Measurements from ENCODE around the gene GRAMD1B. TPM values are rescaled to one million over a fixed set of nuclear protein-coding genes. Genes with fewer than 3 reads are reported as not detected.

The GRAMD1B gene
- total RNA-seq, 1 donor from 2014 or later: 40.7 TPM

DNA sequence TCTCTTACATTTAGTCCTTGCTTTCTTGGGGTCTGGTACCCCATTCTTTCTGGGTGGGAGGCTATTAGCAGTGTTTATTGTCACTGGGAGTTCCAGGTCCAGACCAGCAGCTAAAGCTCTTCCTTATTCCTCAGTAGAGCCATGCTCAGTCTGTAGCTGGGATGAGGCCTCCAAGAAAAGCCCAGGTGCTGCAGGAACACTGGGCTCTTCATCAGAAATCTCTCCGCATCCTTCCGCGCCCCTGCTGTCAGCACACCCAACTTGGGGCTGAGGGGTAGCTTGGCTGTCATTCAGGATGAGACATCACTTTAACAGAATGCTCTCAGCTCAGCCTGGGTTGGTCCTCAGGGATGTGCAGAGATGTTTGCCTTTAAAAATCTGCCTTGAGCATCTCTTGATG lies 97.5 kb downstream of the GRAMD1B start:
- intact Hi-C loops (cut with micrococcal nuclease): no loop called here

DNA sequence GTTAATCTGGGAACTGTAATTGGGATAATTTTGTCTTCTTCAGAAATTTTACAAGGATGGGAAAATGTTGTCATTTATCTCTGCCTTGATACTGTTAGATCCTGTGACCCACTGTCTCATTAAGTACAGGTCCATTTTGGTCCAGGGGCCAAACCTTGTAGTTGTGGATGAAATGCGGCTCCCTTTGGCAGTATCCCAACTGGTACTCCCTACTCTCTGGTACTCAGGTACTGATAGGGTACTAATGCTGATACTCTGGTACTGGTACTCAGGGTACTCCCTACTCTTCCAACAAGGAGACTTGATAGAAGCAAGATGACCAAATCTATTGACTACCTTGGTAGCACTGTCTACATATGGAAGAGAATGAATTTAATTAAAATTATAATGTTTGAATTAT lies 97.9 kb downstream of the GRAMD1B start:
- intact Hi-C loops (cut with micrococcal nuclease): no loop called here

DNA sequence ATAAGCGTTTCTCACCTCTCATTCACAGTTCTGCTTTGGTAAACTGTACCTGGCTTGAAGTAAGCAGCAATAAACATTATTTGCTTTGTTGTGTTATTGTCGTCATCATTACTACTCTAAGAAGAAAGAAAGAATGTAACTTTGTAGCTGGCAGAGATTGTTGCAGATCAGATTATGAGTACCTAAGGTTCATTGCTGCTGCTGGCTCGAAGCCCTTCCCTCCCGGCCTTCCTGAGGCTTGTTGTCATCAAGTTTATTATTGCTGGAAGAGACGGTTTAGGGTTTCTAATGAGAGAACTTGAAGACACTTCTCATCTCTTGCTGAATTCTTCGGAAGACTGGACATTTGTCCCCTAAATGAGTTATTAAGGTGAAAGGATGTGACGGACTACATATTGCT lies 101.3 kb downstream of the GRAMD1B start:
- intact Hi-C loops (cut with micrococcal nuclease): no loop called here

DNA sequence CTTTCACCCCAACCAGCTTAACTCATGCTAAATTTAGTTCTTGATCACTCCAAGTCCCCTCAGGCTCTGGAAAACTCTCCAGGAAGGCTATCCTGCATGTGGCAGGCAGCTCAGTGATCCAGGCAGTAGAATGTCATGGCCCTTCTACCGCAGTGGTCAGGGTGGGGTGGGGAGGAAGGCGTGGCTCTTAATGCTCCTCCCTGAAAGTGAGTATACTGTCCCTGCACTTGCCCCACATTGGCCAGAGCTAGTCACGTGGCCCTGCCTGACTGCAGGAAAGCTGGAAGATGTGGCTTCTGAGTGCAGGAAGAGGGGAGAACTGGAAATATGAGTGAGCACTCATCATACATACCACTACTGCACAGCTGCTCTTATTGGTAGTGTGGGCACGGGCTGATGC lies 102.1 kb downstream of the GRAMD1B start:
- intact Hi-C loops (cut with micrococcal nuclease): no loop called here

- intact Hi-C loops (cut with micrococcal nuclease): no loop called here
These were observed 105.3 kb downstream of the GRAMD1B start for GRCh38 chr11:123535401-123535800.

DNA sequence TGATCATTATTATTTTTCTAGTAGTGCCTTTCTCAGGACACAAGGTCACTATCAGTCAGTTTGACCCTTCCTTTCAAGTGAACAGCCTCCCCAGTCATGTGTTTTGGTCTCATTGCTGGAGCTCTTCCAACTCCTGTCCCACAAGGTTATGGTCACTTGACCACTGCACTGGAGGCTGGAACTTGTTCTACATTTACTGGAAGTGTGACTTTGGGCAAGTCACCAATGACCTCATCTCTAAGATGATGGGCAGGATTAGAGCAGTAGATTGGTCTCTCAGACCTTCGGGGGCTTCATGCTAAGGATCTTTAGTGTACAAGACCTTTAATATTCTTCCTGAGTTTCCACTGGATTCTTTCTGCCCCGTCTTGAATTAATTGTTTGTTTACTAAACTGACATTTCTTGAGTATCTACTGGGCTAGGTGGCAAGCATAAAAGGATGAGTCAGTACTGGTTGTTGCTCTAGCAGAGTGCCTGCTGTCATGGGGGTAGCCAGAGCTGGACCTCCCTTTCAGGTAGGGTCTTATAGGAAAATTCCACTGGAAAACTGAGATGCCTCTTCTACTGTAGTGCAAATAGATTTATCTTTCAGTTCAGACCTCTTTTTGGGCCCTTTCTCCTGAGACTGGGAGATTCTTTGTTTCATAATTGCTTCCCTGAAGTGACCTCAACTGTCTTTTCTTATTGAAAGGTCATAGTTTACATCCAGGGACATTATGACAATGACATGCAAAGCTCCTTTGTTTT lies 106.8 kb downstream of the GRAMD1B start:
- intact Hi-C loops (cut with micrococcal nuclease): no loop called here

DNA sequence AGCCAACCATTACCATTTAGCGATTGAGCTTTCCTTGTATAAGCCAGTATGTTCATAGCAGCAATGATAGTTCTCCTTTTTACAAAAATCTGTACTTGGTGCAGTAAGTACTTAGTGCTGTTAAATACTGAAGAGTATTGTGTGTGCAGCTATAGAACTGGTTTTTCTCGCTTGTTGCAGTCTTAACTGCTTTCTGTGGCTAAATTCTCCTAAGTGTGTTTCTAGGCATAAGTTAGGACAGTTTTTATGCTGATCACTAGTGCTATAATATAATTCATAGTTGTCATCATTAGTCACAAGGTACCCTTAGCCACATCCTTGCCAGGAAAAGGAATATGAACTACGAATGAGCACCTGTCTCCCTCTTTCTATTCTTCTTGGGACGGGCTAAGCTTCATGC lies 107.7 kb downstream of the GRAMD1B start:
- intact Hi-C loops (cut with micrococcal nuclease): no loop called here

GRCh38 chr11:123543797-123544196 lies 113.7 kb downstream of the GRAMD1B start:
- intact Hi-C loops (cut with micrococcal nuclease): no loop called here

DNA sequence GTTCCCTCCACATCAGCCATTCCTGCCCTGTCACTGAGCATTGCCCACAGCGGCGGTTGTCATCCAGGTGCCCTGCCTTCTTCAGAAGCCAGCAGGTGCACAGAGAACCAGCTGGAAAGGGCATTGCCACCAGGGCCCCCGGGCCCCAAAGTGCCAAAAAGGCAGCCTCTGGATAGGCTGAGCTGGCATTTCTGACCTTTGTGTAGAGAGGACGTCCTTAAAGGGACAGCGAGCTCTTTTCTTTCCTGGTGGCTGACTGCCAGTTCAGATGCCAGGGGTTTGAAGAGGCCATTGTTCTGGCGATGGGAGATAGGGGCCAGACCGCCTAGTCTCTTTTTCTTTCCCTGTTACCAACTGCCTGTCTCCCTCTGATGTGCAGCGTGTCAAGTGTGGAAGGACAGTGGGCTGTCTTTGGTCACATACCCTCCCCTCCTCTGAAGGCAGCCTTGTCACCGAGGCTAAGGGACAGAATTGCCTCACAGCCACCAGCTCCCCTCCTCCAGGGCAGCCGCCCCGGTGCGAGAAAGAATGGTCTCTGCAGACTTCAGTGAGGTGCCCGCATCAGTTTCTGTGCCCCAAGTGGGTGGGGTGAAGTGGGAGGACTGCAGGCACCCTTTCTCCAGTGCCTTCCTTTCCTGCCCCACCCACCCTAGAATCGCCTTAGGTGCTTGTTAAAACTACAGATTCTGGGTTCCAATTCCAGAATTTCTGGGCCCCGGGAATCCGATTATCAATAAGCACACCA lies 114.7 kb downstream of the GRAMD1B start:
- intact Hi-C loops (cut with micrococcal nuclease): no loop called here

- intact Hi-C loops (cut with micrococcal nuclease): no loop called here
These were observed 115.7 kb downstream of the GRAMD1B start for GRCh38 chr11:123545726-123546270.

DNA sequence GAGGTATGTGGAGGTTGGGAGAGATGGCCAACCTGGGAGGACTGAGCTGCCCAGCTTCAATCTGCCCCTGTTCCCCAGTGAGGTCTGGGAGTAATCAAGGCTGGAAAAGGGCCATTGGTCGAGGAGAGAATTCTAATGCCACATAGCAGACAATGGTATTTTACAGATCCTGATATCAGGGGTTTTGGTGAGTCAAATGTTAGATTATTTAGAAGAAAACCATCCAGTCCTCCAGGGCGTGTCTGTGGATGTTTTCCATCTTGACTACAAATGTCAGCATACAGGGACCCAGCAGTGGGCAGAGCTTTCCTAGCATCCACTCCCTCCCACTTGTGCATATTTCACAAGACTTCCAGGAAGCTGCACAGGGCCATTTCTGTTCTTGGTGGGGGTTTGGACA lies 116.4 kb downstream of the GRAMD1B start:
- intact Hi-C loops (cut with micrococcal nuclease): no loop called here

- intact Hi-C loops (cut with micrococcal nuclease): no loop called here
These were observed 117.1 kb downstream of the GRAMD1B start for GRCh38 chr11:123547180-123547579.

DNA sequence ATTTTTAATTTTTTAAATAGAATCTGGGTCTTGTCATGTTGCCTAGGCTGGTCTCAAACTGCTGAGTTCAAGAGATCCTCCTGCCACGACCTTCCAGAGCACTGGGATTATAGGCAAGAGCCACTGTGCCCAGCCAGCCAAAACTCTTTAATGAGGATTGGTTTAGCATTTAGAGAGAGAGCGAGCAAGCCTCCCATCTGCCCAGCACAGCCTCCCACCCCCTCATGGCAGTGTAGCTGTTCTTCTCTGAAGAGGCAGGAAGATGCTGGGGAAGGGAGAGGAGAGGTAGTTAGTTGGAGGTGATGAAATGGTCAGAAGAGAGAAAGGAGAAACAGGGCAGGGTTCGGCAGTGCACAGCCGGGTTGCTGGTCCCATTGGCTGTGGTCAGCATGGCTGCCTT lies 118.7 kb downstream of the GRAMD1B start:
- intact Hi-C loops (cut with micrococcal nuclease): no loop called here

- intact Hi-C loops (cut with micrococcal nuclease): loop anchor here (10.0 kb wide), 1 partner anchor 245 kb away; no protein-coding TSS in a partner anchor
These were observed 120.2 kb downstream of the GRAMD1B start for GRCh38 chr11:123549926-123550917.

GRCh38 chr11:123551079-123551478 lies 121.0 kb downstream of the GRAMD1B start:
- intact Hi-C loops (cut with micrococcal nuclease): loop anchor here (10.0 kb wide), 1 partner anchor 246 kb away; no protein-coding TSS in a partner anchor

DNA sequence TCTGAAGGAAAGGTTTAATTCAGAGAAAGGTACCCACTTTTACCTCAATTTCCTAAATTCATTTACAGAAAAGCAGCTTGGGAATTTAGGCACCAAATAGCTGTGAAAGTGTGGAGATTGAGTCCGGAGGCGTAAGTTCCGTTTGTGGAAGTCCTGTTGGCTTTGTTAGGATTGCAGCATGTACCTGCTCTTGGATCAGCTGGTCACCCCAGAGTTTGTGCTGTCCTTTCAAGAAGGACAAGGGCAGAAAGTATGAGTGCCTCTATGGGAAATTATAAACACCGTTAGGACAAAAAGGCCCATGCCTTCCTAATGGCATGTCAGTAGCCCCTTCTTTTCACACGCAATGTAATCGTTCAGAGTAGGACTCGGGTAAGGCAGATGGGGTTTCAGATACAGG lies 126.6 kb downstream of the GRAMD1B start:
- intact Hi-C loops (cut with micrococcal nuclease): loop anchor here (10.0 kb wide), 1 partner anchor 252 kb away; no protein-coding TSS in a partner anchor

GRCh38 chr11:123558536-123559315 lies 128.7 kb downstream of the GRAMD1B start:
- intact Hi-C loops (cut with micrococcal nuclease): loop anchor here (10.0 kb wide), 1 partner anchor 254 kb away; no protein-coding TSS in a partner anchor

- intact Hi-C loops (cut with micrococcal nuclease): loop anchor here (10.0 kb wide), 1 partner anchor 255 kb away; no protein-coding TSS in a partner anchor
These were observed 129.5 kb downstream of the GRAMD1B start for GRCh38 chr11:123559523-123559955.

DNA sequence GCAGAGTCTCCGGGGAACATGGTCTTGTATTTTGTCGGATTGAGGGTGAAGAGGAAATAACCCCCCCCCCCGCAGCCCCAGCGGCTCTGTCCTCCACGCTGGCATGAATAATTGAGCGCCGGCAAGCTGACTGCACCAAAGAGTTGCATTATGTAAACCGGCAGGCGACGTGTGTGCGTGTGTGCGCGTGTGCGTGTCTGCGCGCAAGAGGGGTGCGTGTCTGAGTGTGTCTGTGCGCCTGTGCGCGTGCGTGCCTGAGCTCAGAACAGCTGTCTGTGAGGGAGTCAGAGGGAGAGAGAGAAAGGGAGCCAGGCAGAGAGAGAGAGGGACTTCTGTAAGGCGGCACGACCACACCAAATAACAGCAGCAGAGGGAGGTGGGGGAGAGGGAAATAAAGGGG lies 129.9 kb downstream of the GRAMD1B start:
- intact Hi-C loops (cut with micrococcal nuclease): no loop called here

- intact Hi-C loops (cut with micrococcal nuclease): no loop called here
These were observed 131.3 kb downstream of the GRAMD1B start for GRCh38 chr11:123561431-123561800.

Data from T-helper 2 cell treated with Interferon-gamma antibody and Interleukin-4, amounts not matched to agents 100 ng/mL and 5 ng/mL, for 36 hours (primary cell).